ENCODE results near the gene CD59. TPM values are rescaled to one million over a fixed set of nuclear protein-coding genes. Genes with fewer than 3 reads are reported as not detected.

CD59 gene
- polyA plus RNA-seq, 2 of the 4 experiments (the other 2 are of a cell fraction), result 335 to 375 TPM

GRCh38 chr11:33703234-33703633 is 33.0 kb downstream of the CD59 start:
- TF ChIP-seq SREBF2 (IDR thresholded peaks at IDR 0.05), result no peak
- FAIRE-seq (no peak), ATAC-seq (no peak), DNase-seq (ENCODE audit: low read depth in 1 of 2, low spot score in 1 of 2) (peak in 1 of 2 experiments; percentile 45)
- ChIA-PET POLR2A (interaction anchor here (5.2 kb wide), 1 partner anchor 13 kb away, joined by 74 read pairs; no protein-coding TSS in a partner anchor), CTCF (interaction anchor here (1.4 to 3.9 kb wide), 4 partner anchors 9 to 40 kb away, joined by 6 to 24 read pairs (median 11); no protein-coding TSS in a partner anchor)
- Histone ChIP-seq H3K9me3 (no peaks in the 10 kb centered on the region), H3K27ac (peak overlapping the region; percentile 78 to 82), H3K4me3 (no peak overlapping the region), H3K4me2 (peak overlapping the region; percentile 86), H3K4me1 (peaks cover 76% of the 10 kb centered on the region)
- 44% methylated on average over 5 of the region's 5 CpGs for WGBS (ENCODE audit: missing lambda C conversion rate)

- 0 out of 2 replicates have a peak, but pooled peaks have one; percentile 39 for TF ChIP-seq RARB (CRISPR knock-in tag; IDR thresholded peaks at IDR 0.05)
- no peak for TF ChIP-seq CEBPB (IDR thresholded peaks at IDR 0.05)
- no peak for TF ChIP-seq USF2 (IDR thresholded peaks at IDR 0.05)
- no peak for TF ChIP-seq HES2 (IDR thresholded peaks at IDR 0.05)
- no peak for TF ChIP-seq EHF (CRISPR knock-in tag; IDR thresholded peaks at IDR 0.05)
- peak; percentile 45 for TF ChIP-seq MAX (IDR thresholded peaks at IDR 0.05)
- 0 out of 2 replicates have a peak, but pooled peaks have one; percentile 9 for TF ChIP-seq GATA3 (IDR thresholded peaks at IDR 0.05; ENCODE audit: borderline replicate concordance)
- no peak for TF ChIP-seq EHMT2 (IDR thresholded peaks at IDR 0.05; ENCODE audit: low read depth)
- TF ChIP-seq REST (IDR thresholded peaks at IDR 0.05), result no peak
- Histone ChIP-seq H3K4me2 (peak overlapping the region; percentile 86), H3K4me3 (peak overlapping the region; percentile 52), H3K27ac (peak overlapping the region; percentile 82 to 89), H3K4me1 (peaks cover 60% of the 10 kb centered on the region), H3K9me3 (no peaks in the 10 kb centered on the region)
- 16% methylated on average over 7 of the region's 7 CpGs for WGBS (ENCODE audit: missing lambda C conversion rate)
- DNase-seq (ENCODE audit: low read depth in 1 of 2, low spot score in 1 of 2) (peak in 1 of 2 experiments; percentile 69), FAIRE-seq (no peak), ATAC-seq (peak; percentile 10 to 13)
- ChIA-PET CTCF (interaction anchor here (0.7 to 3.9 kb wide), 10 partner anchors 10 to 340 kb away, joined by 3 to 24 read pairs (median 4); partner anchors contain the start of gene CD59), POLR2A (interaction anchor here (0.5 to 5.2 kb wide), 8 partner anchors 11 to 283 kb away, joined by 3 to 74 read pairs (median 3); partner anchors contain the start of gene CD59)
Observed at GRCh38 chr11:33701302-33702230, 34.7 kb downstream of the CD59 start.

GRCh38 chr11:33700502-33701271 is 35.5 kb downstream of the CD59 start, which contains the start of gene C11orf91:
TSS of gene C11orf91 (minus strand) at chr11:33700826. CDS start at chr11:33700740, 86 bp downstream.
- ATAC-seq (peak; percentile 77 to 85), DNase-seq (ENCODE audit: low read depth in 1 of 2, low spot score in 1 of 2) (peak; percentile 70 to 93), FAIRE-seq (no peak)
- CTCF ChIA-PET, result interaction anchor here (0.7 to 3.9 kb wide), 7 partner anchors 9 to 339 kb away, joined by 3 to 24 read pairs (median 3); partner anchors contain the start of gene CD59
- POLR2A ChIA-PET, result interaction anchor here (0.5 to 5.2 kb wide), 9 partner anchors 10 to 282 kb away, joined by 3 to 74 read pairs (median 3); partner anchors contain the start of gene CD59
- no peaks in the 10 kb centered on the region for H3K9me3 ChIP-seq
- H3K4me1 ChIP-seq, result peaks cover 54% of the 10 kb centered on the region
- WGBS (ENCODE audit: missing lambda C conversion rate), result 1% methylated on average over 27 of the region's 72 CpGs
- H3K4me3 ChIP-seq, result peak within 1 kb of the TSS; percentile 52
- H3K27ac ChIP-seq, result peak within 1 kb of the TSS; percentile 82 to 89
- peak within 1 kb of the TSS; percentile 86 for H3K4me2 ChIP-seq
- TF ChIP-seq RARB (CRISPR knock-in tag; IDR thresholded peaks at IDR 0.05), result no peak
- no peak for TF ChIP-seq ZSCAN20 (CRISPR knock-in tag; IDR thresholded peaks at IDR 0.05)
- no peak for TF ChIP-seq ZFP36 (IDR thresholded peaks at IDR 0.05; ENCODE audit: borderline replicate concordance, partially characterized antibody)
- no peak for TF ChIP-seq KDM1A (IDR thresholded peaks at IDR 0.05; ENCODE audit: low read depth)
- no peak for TF ChIP-seq MAFK (IDR thresholded peaks at IDR 0.05; ENCODE audit: partially characterized antibody)
- TF ChIP-seq ESRRA (IDR thresholded peaks at IDR 0.05; ENCODE audit: borderline replicate concordance, low read length), result 0 out of 2 replicates have a peak, but pooled peaks have one; percentile 27
- no peak for TF ChIP-seq FOXS1 (CRISPR knock-in tag; IDR thresholded peaks at IDR 0.05)
- TF ChIP-seq MAZ (IDR thresholded peaks at IDR 0.05; ENCODE audit: borderline replicate concordance, low read depth, low read length), result 0 out of 2 replicates have a peak, but pooled peaks have one; percentile 41
- TF ChIP-seq POLR2A (IDR thresholded peaks at IDR 0.05; ENCODE audit: low read length), result 0 out of 2 replicates have a peak, but pooled peaks have one; percentile 16
- no peak; the same call in 1 of the 2 replicates for TF ChIP-seq PHF8 (IDR thresholded peaks at IDR 0.05; ENCODE audit: borderline replicate concordance, low read depth)
- no peak for TF ChIP-seq RAD21 (conservative IDR thresholded peaks at IDR 0.05 in 1 of 2, IDR thresholded peaks at IDR 0.05 in 1 of 2)
- TF ChIP-seq GATA3 (IDR thresholded peaks at IDR 0.05; ENCODE audit: borderline replicate concordance), result no peak
- no peak; the same call in 1 of the 2 replicates for TF ChIP-seq MAX (IDR thresholded peaks at IDR 0.05)
- no peak for TF ChIP-seq NPAS2 (CRISPR knock-in tag; IDR thresholded peaks at IDR 0.05; ENCODE audit: borderline replicate concordance)
- no peak for TF ChIP-seq PBX3 (IDR thresholded peaks at IDR 0.05)

Measured in A549 (cell line).